Liver (tissue), 9 donors: ENCODE results near the gene SUCLA2. TPM values are rescaled to one million over a fixed set of nuclear protein-coding genes. Genes with fewer than 3 reads are reported as not detected.

Experiments used
- DNase-seq: peaks from one replicate; pipeline ENCODE4 v3.0.0-alpha.2; 2017; ENCODE audit warnings: low spot score
- H3K27ac ChIP-seq, 2 donors: one replicate each; pipeline ENCODE4 v1.7.0; 2013; ENCODE audit warnings: inconsistent platforms in 2 of 2, low read length in 2 of 2, control low read depth in 1 of 2, low read depth in 1 of 2, mild to moderate bottlenecking in 1 of 2
- H3K27me3 ChIP-seq, 4 donors: one replicate each; pipeline versions ENCODE4 v1.6.1 to v1.7.0; 2013; ENCODE audit warnings: low read length in 3 of 4, inconsistent platforms in 1 of 4, mild to moderate bottlenecking in 1 of 4, moderate library complexity in 1 of 4; ENCODE audit not compliant: control insufficient read depth in 4 of 4, insufficient read depth in 4 of 4
- H3K36me3 ChIP-seq, 4 donors: one replicate each; pipeline versions ENCODE4 v1.6.1 to v1.7.0; 2013; ENCODE audit warnings: low read length in 3 of 4, mild to moderate bottlenecking in 3 of 4, low read depth in 1 of 4, moderate library complexity in 1 of 4; ENCODE audit not compliant: control insufficient read depth in 4 of 4, insufficient read depth in 3 of 4
- H3K4me1 ChIP-seq, 4 donors: one replicate each; pipeline versions ENCODE4 v1.6.1 to v1.7.0; 2013; ENCODE audit warnings: low read length in 3 of 4, mild to moderate bottlenecking in 3 of 4, moderate library complexity in 1 of 4; ENCODE audit not compliant: control insufficient read depth in 4 of 4, insufficient read depth in 4 of 4
- H3K4me3 ChIP-seq, 3 donors: one replicate each; pipeline versions ENCODE4 v1.6.1 to v1.7.0; 2013; ENCODE audit warnings: low read length in 3 of 3, control low read depth in 1 of 3, low read depth in 1 of 3, mild to moderate bottlenecking in 1 of 3
- H3K9ac ChIP-seq, 2 donors: one replicate each; pipeline ENCODE4 v1.7.0; 2013; ENCODE audit warnings: low read length in 2 of 2, mild to moderate bottlenecking in 2 of 2, moderate library complexity in 2 of 2, control low read depth in 1 of 2, low read depth in 1 of 2
- H3K9me3 ChIP-seq, 4 donors: one replicate each; pipeline versions ENCODE4 v1.6.1 to v1.7.0; 2013; ENCODE audit warnings: low read length in 3 of 4; ENCODE audit not compliant: control insufficient read depth in 4 of 4
- CTCF ChIP-seq: fragments of 150-350 bp; IDR thresholded peaks from 2 replicates; pipeline ENCODE4 v1.5.1; 2017; ENCODE audit warnings: improper control_type of control experiment, low read depth, low read length; ENCODE audit not compliant: missing input control
- EGR1 ChIP-seq, 2 donors: IDR thresholded peaks; 2 replicates each; pipeline ENCODE4 v1.6.1; 2016 to 2018; ENCODE audit warnings: antibody characterized with exemption in 2 of 2, low read depth in 2 of 2
- FOXA1 ChIP-seq: IDR thresholded peaks from 2 replicates; pipeline ENCODE4 v1.6.1; 2016; ENCODE audit warnings: antibody characterized with exemption
- FOXA2 ChIP-seq: IDR thresholded peaks from 2 replicates; pipeline ENCODE4 v1.6.1; 2016; ENCODE audit warnings: antibody characterized with exemption
- HNF4A ChIP-seq, 2 donors: conservative IDR thresholded peaks; 2 replicates each; pipeline ENCODE4 v1.6.1; 2016; ENCODE audit warnings: antibody characterized with exemption in 2 of 2, mild to moderate bottlenecking in 2 of 2
- RXRA ChIP-seq, 2 donors: IDR thresholded peaks; 2 replicates each; pipeline ENCODE4 v1.6.1; 2017 to 2018; ENCODE audit warnings: antibody characterized with exemption in 2 of 2, mild to moderate bottlenecking in 1 of 2
- SP1 ChIP-seq: IDR thresholded peaks from 2 replicates; pipeline ENCODE4 v1.6.1; 2018; ENCODE audit warnings: antibody characterized with exemption, mild to moderate bottlenecking
- WGBS: extraction: QIAGEN DNeasy Blood & Tissue Kit; methylation state at CpG from one replicate; pipeline ENCODE4 v1.1.7; 2013; 5-methylcytosine and 5-hydroxymethylcytosine counted together
- polyA plus RNA-seq, 2 donors: library from polyadenylated mRNA; stranded (reverse) in 1 of 2; unstranded in 1 of 2; fragments of 200-250 nt in 1 of 2; fragments of >200 nt in 1 of 2; fragmentation: Nextera tagmentation in 1 of 2; extraction: Ambion mirVana in 1 of 2; gene quantifications; one replicate each; pipeline versions ENCODE4 v1.2.1 to v1.2.3, GENCODE V29; 2013 to 2015
- total RNA-seq, 2 donors: library from RNA; depleted of rRNA; stranded (reverse); fragments of >200 nt; gene quantifications; one replicate each; pipeline ENCODE4 v1.2.3, GENCODE V29; 2014
- TF ChIP-seq, protein P1 (sequence below): IDR thresholded peaks from 2 replicates; pipeline ENCODE4 v1.6.1; 2016; ENCODE audit warnings: antibody characterized with exemption
- donor health status: healthy.
- donor health status: healthy.
- donor health status: healthy.
- donor health status: healthy.
- donor health status: healthy.

SUCLA2 gene
- total and polyA plus RNA-seq, 4 donors, result 22.0 to 27.1 (median 26.0) TPM

- Histone ChIP-seq H3K9ac (no peak overlapping the region), H3K27me3 (no peaks in the 10 kb centered on the region), H3K4me3 (no peak overlapping the region), H3K36me3 (no peaks in the 10 kb centered on the region), H3K9me3 (no peaks in the 10 kb centered on the region), H3K4me1 (no peaks in the 10 kb centered on the region), H3K27ac (no peak overlapping the region)
- no peak for TF ChIP-seq RXRA (IDR thresholded peaks at IDR 0.05)
- no peak for DNase-seq
- WGBS, result 92% methylated on average over 2 of the region's 2 CpGs
Observed at GRCh38 chr13:48014359-48014758, 13.3 kb upstream of the SUCLA2 start.

GRCh38 chr13:48012668-48013067 lies 11.6 kb upstream of the SUCLA2 start:
- no peak overlapping the region for H3K4me3 ChIP-seq
- no peak for TF ChIP-seq CTCF
- no peak overlapping the region for H3K27ac ChIP-seq
- H3K9ac ChIP-seq, result no peak overlapping the region
- H3K4me1 ChIP-seq, result no peaks in the 10 kb centered on the region
- H3K27me3 ChIP-seq, result no peaks in the 10 kb centered on the region
- no peaks in the 10 kb centered on the region for H3K9me3 ChIP-seq
- no peak for DNase-seq
- peaks cover 0 to 3% (median 0%) of the 10 kb centered on the region in 4 donors for H3K36me3 ChIP-seq
- 99% methylated on average over 1 of the region's 1 CpG for WGBS

GRCh38 chr13:48010698-48011097 lies 9.6 kb upstream of the SUCLA2 start:
- H3K36me3 ChIP-seq, result peaks cover 0 to 3% (median 0%) of the 10 kb centered on the region in 4 donors
- WGBS, result 95% methylated on average over 4 of the region's 4 CpGs
- no peak for DNase-seq
- H3K4me3 ChIP-seq, result no peak overlapping the region
- H3K27me3 ChIP-seq, result no peaks in the 10 kb centered on the region
- no peak overlapping the region for H3K27ac ChIP-seq
- H3K4me1 ChIP-seq, result no peaks in the 10 kb centered on the region
- no peaks in the 10 kb centered on the region for H3K9me3 ChIP-seq
- H3K9ac ChIP-seq, result no peak overlapping the region
- TF ChIP-seq EGR1 (IDR thresholded peaks at IDR 0.05; ENCODE audit: low read depth in 2 of 2) (no peak), SP1 (no peak), HNF4A (conservative IDR thresholded peaks at IDR 0.05) (no peak), FOXA1 (no peak)
- TF ChIP-seq, protein P1, sequence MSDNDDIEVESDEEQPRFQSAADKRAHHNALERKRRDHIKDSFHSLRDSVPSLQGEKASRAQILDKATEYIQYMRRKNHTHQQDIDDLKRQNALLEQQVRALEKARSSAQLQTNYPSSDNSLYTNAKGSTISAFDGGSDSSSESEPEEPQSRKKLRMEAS, result no peak

GRCh38 chr13:48009284-48009683 lies 8.2 kb upstream of the SUCLA2 start:
- H3K27ac ChIP-seq, result no peak overlapping the region
- TF ChIP-seq HNF4A (conservative IDR thresholded peaks at IDR 0.05) (no peak), FOXA2 (no peak), SP1 (no peak)
- H3K4me3 ChIP-seq, result no peak overlapping the region
- H3K9me3 ChIP-seq, result no peaks in the 10 kb centered on the region
- H3K9ac ChIP-seq, result no peak overlapping the region
- 59% methylated on average over 1 of the region's 1 CpG for WGBS
- no peaks in the 10 kb centered on the region for H3K27me3 ChIP-seq
- no peak for DNase-seq
- H3K36me3 ChIP-seq, result peaks cover 0 to 3% (median 0%) of the 10 kb centered on the region in 4 donors
- H3K4me1 ChIP-seq, result no peaks in the 10 kb centered on the region
